GM23338 (cell line): ENCODE measurements around the gene CYP4Z1.

Experiments
- CREB1 ChIP-seq: fragments of 250-450 bp; sonication (Bioruptor Pico); IDR thresholded peaks from 2 replicates; pipeline ENCODE4 v1.5.0; 2020; ENCODE audit warnings: low read depth, mild to moderate bottlenecking, moderate library complexity
- CTCF ChIP-seq, 2 experiments: fragments of 200-600 bp in 1 of 2; sonication (generic) in 1 of 2; conservative IDR thresholded peaks; 2 replicates each; pipeline versions ENCODE4 v1.5.1 to v1.6.1; 2016 to 2017; ENCODE audit warnings: antibody characterized with exemption in 2 of 2, low read depth in 2 of 2, mild to moderate bottlenecking in 2 of 2, moderate library complexity in 1 of 2
- EZH2 ChIP-seq: fragments of 200-600 bp; sonication (generic); IDR thresholded peaks from one replicate; pipeline ENCODE4 v1.8.0; 2017; ENCODE audit warnings: antibody characterized with exemption, mild to moderate bottlenecking, low read depth; ENCODE audit not compliant: unreplicated experiment
- EZH2phosphoT487 ChIP-seq: fragments of 200-600 bp; sonication (generic); IDR thresholded peaks from one replicate; pipeline ENCODE4 v1.8.1; 2018; ENCODE audit warnings: antibody characterized with exemption; ENCODE audit not compliant: unreplicated experiment
- JUNB ChIP-seq: IDR thresholded peaks from one replicate; pipeline ENCODE4 v1.6.1; 2016; ENCODE audit warnings: antibody characterized with exemption; ENCODE audit not compliant: unreplicated experiment
- NANOG ChIP-seq: IDR thresholded peaks from 2 replicates; pipeline ENCODE4 v1.6.1; 2016; ENCODE audit warnings: antibody characterized with exemption, borderline replicate concordance
- POLR2AphosphoS5 ChIP-seq: IDR thresholded peaks from 2 replicates; pipeline ENCODE4 v1.6.1; 2016; ENCODE audit warnings: antibody characterized with exemption, low read depth
- REST ChIP-seq: IDR thresholded peaks from one replicate; pipeline ENCODE4 v1.6.1; 2018; ENCODE audit warnings: antibody characterized with exemption; ENCODE audit not compliant: unreplicated experiment

- no peak for TF ChIP-seq CTCF (conservative IDR thresholded peaks at IDR 0.05; ENCODE audit: low read depth in 2 of 2)
- no peak for TF ChIP-seq JUNB
- no peak for TF ChIP-seq EZH2
- no peak for TF ChIP-seq EZH2phosphoT487
- no peak for TF ChIP-seq POLR2AphosphoS5
- no peak for TF ChIP-seq REST
- no peak for TF ChIP-seq CREB1
- TF ChIP-seq NANOG: no peak
Observed at GRCh38 chr1:47113178-47113577, 46.1 kb downstream of the CYP4Z1 start.
